ENCODE results near the gene HDHD5. TPM values are rescaled to one million over a fixed set of nuclear protein-coding genes. Genes with fewer than 3 reads are reported as not detected.

The HDHD5 gene
- total RNA-seq, 2 experiments from 2014 or later = 68.1 to 71.4 TPM

DNA sequence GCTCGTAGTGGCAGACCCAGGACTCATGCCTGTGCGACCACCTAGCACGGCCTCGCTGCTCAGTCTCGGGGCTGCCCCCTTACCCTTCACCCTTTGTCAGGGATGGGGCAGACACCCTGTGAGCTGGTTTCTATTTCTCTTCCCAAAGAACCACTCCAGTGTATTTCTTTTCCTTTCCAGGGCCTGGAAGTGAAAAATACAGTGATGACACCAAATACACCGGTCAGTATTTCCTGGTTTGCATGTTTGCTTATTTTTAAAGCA lies 51.6 kb downstream of the HDHD5 start:
- CTCF ChIA-PET = interaction anchor here (0.9 to 2.8 kb wide), 5 partner anchors 9 to 64 kb away, joined by 3 to 18 read pairs (median 4); no protein-coding TSS in a partner anchor
- Mint-ChIP-seq H3K27me3 (no peaks in the 10 kb centered on the region), H3K4me3 (no peak overlapping the region), H3K36me3 (ENCODE audit: low read depth) (peaks cover 27% of the 10 kb centered on the region), H3K4me1 (ENCODE audit: low read depth) (peaks cover 34% of the 10 kb centered on the region), H3K27ac (peak overlapping the region; percentile 81), H3K9me3 (no peaks in the 10 kb centered on the region)
- ATAC-seq = no peak
- TF ChIP-seq, protein P1, sequence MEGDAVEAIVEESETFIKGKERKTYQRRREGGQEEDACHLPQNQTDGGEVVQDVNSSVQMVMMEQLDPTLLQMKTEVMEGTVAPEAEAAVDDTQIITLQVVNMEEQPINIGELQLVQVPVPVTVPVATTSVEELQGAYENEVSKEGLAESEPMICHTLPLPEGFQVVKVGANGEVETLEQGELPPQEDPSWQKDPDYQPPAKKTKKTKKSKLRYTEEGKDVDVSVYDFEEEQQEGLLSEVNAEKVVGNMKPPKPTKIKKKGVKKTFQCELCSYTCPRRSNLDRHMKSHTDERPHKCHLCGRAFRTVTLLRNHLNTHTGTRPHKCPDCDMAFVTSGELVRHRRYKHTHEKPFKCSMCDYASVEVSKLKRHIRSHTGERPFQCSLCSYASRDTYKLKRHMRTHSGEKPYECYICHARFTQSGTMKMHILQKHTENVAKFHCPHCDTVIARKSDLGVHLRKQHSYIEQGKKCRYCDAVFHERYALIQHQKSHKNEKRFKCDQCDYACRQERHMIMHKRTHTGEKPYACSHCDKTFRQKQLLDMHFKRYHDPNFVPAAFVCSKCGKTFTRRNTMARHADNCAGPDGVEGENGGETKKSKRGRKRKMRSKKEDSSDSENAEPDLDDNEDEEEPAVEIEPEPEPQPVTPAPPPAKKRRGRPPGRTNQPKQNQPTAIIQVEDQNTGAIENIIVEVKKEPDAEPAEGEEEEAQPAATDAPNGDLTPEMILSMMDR (IDR thresholded peaks at IDR 0.05) = no peak
- POLR2A ChIA-PET = interaction anchor here (0.7 to 2.6 kb wide), 9 partner anchors 8 to 111 kb away, joined by 3 to 10 read pairs (median 4); partner anchors contain the start of gene ADA2
- intact Hi-C loops (cut with micrococcal nuclease) = no loop called here
- DNase-seq = no peak

DNA sequence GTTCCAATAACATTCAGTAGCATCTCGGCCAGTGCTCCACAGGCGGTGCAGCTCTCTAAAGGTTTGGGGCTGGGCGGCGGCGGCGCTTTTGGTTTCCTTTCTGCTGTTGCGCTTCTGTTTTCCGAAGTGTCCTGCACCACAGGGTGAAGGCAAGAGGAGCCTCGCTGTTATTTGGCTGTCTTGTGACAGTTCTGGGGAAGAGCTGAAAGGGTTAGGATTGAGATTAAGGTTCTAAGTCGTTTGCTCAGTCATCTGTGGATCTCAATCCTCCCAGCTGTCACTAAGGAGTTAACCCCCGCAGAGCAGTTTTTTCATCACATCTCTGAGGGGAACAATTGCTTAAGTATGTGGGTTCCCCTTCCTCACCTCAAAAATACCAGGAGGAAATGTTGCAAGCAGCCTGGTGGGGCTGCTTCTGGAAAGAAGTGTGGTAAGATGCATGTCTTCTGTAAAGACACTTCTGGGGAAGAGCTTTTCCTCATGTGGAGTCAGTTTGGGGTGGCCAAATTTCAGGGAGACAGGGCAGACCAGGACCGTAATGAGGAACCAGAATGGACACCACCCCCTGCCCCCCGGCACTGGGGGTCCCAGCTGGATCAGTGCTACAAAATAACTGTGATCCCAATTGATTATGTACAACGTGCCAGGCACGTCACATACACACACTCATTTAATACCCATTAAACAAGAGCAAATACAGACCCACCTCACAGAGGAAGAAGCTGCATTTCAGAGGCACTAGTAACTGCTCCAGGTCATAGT lies 52.1 kb downstream of the HDHD5 start:
- peaks cover 38% of the 10 kb centered on the region for H3K4me1 Mint-ChIP-seq (ENCODE audit: low read depth)
- POLR2A ChIA-PET = interaction anchor here (0.7 to 2.6 kb wide), 9 partner anchors 9 to 112 kb away, joined by 3 to 10 read pairs (median 4); partner anchors contain the start of gene ADA2
- peak overlapping the region; percentile 81 for H3K27ac Mint-ChIP-seq
- intact Hi-C loops (cut with micrococcal nuclease) = no loop called here
- H3K4me3 Mint-ChIP-seq = peak overlapping the region; percentile 42
- H3K36me3 Mint-ChIP-seq (ENCODE audit: low read depth) = peaks cover 31% of the 10 kb centered on the region
- TF ChIP-seq, protein P1 (IDR thresholded peaks at IDR 0.05) = peak; percentile 12
- H3K27me3 Mint-ChIP-seq = no peaks in the 10 kb centered on the region
- DNase-seq = peak; percentile 66
- CTCF ChIA-PET = interaction anchor here (0.9 to 2.8 kb wide), 7 partner anchors 10 to 65 kb away, joined by 3 to 18 read pairs (median 4); no protein-coding TSS in a partner anchor
- ATAC-seq = peak; percentile 77
- no peaks in the 10 kb centered on the region for H3K9me3 Mint-ChIP-seq

DNA sequence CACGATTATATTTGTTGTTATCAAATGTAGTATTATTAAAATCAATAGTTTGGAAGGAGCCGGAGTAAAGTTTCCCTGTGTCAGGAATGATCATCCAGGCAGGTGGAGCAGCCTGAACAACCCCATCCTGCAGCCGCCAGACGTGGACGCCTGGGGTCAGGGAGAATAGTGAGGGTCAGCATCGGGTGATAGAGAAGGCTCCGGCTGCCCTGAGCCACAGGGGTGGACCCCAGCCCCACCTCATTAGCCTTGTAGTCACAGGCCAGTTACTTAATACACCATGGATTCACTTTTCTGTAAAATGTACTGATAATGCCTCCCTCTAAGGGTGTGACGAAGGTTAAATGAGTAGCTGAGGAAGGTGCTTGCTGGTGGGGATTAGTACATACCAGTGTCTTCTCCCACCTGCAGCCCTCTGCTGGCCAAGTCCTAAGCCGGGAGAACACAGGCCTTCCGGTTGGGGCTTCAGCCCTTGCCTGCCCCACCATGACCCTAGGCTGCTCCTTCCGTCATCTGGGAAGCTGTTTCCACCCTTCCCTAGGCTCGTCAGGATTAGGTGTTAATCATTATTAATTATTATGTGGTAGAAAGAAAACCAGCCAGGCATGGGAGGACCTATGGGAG lies 52.8 kb downstream of the HDHD5 start:
- ATAC-seq = peak; percentile 35
- intact Hi-C loops (cut with micrococcal nuclease) = no loop called here
- H3K4me1 Mint-ChIP-seq (ENCODE audit: low read depth) = peaks cover 43% of the 10 kb centered on the region
- ChIA-PET CTCF (interaction anchor here (1.1 to 2.8 kb wide), 6 partner anchors 11 to 65 kb away, joined by 4 to 18 read pairs (median 4); no protein-coding TSS in a partner anchor), POLR2A (interaction anchor here (0.8 to 2.6 kb wide), 5 partner anchors 9 to 21 kb away, joined by 3 to 10 read pairs (median 4); no protein-coding TSS in a partner anchor)
- H3K27ac Mint-ChIP-seq = peak overlapping the region; percentile 81
- no peak for DNase-seq
- H3K27me3 Mint-ChIP-seq = no peaks in the 10 kb centered on the region
- peaks cover 37% of the 10 kb centered on the region for H3K36me3 Mint-ChIP-seq (ENCODE audit: low read depth)
- TF ChIP-seq, protein P1 (IDR thresholded peaks at IDR 0.05) = peak; percentile 16
- no peaks in the 10 kb centered on the region for H3K9me3 Mint-ChIP-seq
- peak overlapping the region; percentile 42 for H3K4me3 Mint-ChIP-seq

DNA sequence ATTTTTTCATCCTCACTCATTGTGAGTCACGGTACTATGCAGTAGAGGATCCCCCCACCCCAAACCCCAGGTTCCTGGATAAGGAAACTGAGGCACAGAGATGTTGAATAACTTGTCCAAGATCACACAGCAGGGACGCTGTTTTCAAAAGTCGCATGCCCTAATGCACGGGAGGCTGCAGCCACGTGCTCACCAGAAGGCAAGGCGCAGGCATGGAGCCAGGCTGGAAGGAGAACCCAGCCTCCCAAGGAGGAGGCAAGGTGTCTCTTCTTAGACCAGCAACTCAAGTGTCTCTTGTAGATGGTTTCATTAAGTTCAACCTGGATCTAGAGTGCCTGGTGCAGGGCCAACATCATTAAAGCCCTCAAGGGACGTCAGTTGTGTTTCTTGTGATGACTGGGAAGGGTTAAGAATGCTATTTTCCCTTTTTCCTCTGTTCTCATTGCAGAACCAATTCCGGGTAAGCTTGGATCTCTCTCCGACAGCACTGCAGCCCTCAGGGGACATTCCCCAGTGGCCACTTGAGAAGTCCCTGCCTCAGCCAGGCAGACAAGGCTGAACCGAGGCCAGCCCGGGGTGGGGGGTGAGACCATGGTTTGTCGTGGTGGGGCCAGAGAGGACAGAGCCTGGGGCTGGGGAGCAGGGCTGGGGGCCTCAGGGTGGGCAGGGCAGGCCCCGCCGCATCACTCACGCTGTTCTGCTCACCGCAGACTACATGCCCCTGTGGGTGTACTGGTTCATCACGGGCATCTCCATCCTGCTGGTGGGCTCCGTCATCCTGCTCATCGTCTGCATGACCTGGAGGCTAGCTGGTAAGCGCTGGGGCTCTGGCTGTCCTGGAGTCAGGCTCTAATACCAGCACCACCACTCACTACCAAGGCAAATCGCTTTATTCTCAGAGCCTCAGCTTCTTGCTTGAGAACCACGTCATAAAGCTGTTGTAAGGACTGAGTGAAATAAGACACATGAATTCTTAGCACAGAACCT lies 53.6 kb downstream of the HDHD5 start:
- H3K4me3 Mint-ChIP-seq = no peak overlapping the region

More for the DNA sequence above, 53.6 kb downstream of the HDHD5 start:
- TF ChIP-seq, protein P1 (IDR thresholded peaks at IDR 0.05) = no peak
- Mint-ChIP-seq H3K27ac (no peak overlapping the region), H3K36me3 (ENCODE audit: low read depth) (peaks cover 43% of the 10 kb centered on the region), H3K9me3 (no peaks in the 10 kb centered on the region), H3K4me1 (ENCODE audit: low read depth) (peaks cover 50% of the 10 kb centered on the region), H3K27me3 (no peaks in the 10 kb centered on the region)
- ATAC-seq (no peak), DNase-seq (no peak)
- CTCF ChIA-PET = interaction anchor here (1.1 to 2.8 kb wide), 2 partner anchors 10 to 66 kb away, joined by 5 to 8 read pairs; no protein-coding TSS in a partner anchor
- POLR2A ChIA-PET = no interaction called here
- intact Hi-C loops (cut with micrococcal nuclease) = no loop called here

Data from activated CD8-positive, alpha-beta T cell treated with anti-CD3 and anti-CD28 coated beads for 36 hours (primary cell).